HG03354 (cell line): ENCODE measurements around the gene ARHGAP23.
"Not testable (repeated sequence)": the region's sequence is repeated elsewhere in the genome, so short reads cannot be mapped to it uniquely, and the experiment has no call there.

Experiments
- ATAC-seq: cut with Tn5 transposase; IDR thresholded peaks from one replicate; pipeline ENCODE4 v1.9.1; 2021; ENCODE audit warnings: mild to moderate bottlenecking; ENCODE audit not compliant: unreplicated experiment, poor library complexity, severe bottlenecking

The ARHGAP23 gene

GRCh38 chr17:38508954-38509771, 80.9 kb downstream of the ARHGAP23 start:
- ATAC-seq: no peak

- no peak for ATAC-seq
Observed at GRCh38 chr17:38509772-38510420, 81.6 kb downstream of the ARHGAP23 start.

GRCh38 chr17:38510421-38511149, 82.3 kb downstream of the ARHGAP23 start:
- ATAC-seq: no peak

GRCh38 chr17:38511150-38512108, 83.2 kb downstream of the ARHGAP23 start:
- no peak for ATAC-seq

GRCh38 chr17:38512473-38513058, 84.3 kb downstream of the ARHGAP23 start:
- ATAC-seq: no peak

GRCh38 chr17:38526526-38526925, 98.3 kb downstream of the ARHGAP23 start:
- not testable (repeated sequence) for ATAC-seq

- ATAC-seq: not testable (repeated sequence)
Observed at GRCh38 chr17:38528141-38528540, 99.9 kb downstream of the ARHGAP23 start.

GRCh38 chr17:38530856-38531255, 102.6 kb downstream of the ARHGAP23 start:
- not testable (repeated sequence) for ATAC-seq

- not testable (repeated sequence) for ATAC-seq
Observed at GRCh38 chr17:38531761-38532160, 103.5 kb downstream of the ARHGAP23 start.

GRCh38 chr17:38532451-38532850, 104.2 kb downstream of the ARHGAP23 start:
- no peak for ATAC-seq

- no peak for ATAC-seq
Observed at GRCh38 chr17:38533241-38533640, 105.0 kb downstream of the ARHGAP23 start.

- ATAC-seq: no peak
Observed at GRCh38 chr17:38533866-38534497, 105.7 kb downstream of the ARHGAP23 start.

GRCh38 chr17:38534498-38534885, 106.2 kb downstream of the ARHGAP23 start:
- ATAC-seq: no peak

- no peak for ATAC-seq
Observed at GRCh38 chr17:38535886-38536285, 107.6 kb downstream of the ARHGAP23 start.

- no peak for ATAC-seq
Observed at GRCh38 chr17:38536661-38537060, 108.4 kb downstream of the ARHGAP23 start.

- no peak for ATAC-seq
Observed at GRCh38 chr17:38538906-38539305, 110.6 kb downstream of the ARHGAP23 start.

GRCh38 chr17:38539386-38539785, 111.1 kb downstream of the ARHGAP23 start:
- no peak for ATAC-seq

- no peak for ATAC-seq
Observed at GRCh38 chr17:38540514-38541045, 112.3 kb downstream of the ARHGAP23 start.
